ENCODE data around the gene HSFX4.
"Not testable (repeated sequence)": the region's sequence is repeated elsewhere in the genome, so short reads cannot be mapped to it uniquely, and the experiment has no call there.

Gene HSFX4

DNA sequence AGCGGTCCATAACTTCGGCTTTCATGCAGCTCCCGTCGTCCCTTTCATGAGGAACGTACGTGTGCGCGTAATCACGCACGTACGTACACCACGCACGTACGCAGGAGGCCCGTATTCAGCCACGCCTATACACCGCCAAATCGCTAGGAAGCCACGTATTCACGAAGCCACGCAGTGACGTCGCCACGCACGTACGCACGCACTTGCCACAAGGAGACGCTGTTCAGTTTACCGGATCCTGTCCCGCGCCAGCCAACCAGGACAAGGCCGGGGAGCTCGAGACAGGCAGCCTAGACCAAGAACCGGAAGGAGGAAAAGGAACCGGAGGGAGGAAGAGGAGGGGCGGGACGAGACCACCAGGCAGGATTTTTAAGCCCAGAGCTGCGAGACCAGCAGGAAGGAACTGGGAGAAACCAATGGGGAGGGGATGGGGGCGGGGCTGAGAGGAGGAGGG, 9.1 kb downstream of the HSFX4 start, which contains the start of gene EOLA2:
EOLA2 (minus strand) TSS at position 65 of the 454 bp plus-strand sequence. CDS start 4,617 bp downstream, outside the sequence.
- peak; percentile 95 for DNase-seq

DNA sequence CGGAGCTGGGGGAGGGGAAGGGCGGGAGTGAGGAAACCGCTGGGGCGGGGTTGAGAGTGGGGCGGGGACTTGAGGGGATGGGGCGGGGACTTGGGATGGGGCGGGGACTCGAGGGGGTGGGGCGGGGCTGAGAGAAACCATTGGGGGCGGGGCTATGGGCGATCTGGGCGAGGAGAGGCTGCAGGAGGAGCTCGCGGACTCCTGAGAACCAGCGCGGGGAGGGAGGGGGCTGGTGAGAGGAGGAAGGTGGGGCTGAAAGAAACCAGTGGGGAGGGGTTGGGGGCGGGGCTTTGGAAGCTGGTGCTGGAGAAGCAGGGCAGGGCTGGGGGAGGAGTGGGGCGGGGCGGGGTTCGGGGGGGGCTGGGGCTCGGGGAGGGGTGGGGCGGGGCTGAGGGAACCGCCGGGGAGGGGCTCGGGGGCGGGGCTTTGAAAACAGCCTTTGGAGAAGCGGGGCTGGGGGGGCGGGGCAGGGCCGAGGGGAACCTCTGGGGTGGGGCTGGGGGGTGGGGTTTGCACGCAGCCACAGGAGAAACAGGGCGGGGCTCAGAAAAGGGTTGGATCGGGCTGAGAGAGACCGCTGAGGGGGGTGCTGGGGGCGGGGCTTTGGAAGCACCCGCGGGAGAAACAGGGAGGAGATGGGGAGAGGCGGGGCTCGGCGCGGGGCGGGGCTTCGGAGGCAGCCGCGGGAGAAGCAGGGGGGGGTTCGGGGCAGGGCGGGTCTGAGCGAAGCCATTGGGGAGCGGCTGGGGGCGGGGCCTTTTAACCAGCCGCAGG, 9.7 kb downstream of the HSFX4 start:
- DNase-seq: peak; percentile 91

DNA sequence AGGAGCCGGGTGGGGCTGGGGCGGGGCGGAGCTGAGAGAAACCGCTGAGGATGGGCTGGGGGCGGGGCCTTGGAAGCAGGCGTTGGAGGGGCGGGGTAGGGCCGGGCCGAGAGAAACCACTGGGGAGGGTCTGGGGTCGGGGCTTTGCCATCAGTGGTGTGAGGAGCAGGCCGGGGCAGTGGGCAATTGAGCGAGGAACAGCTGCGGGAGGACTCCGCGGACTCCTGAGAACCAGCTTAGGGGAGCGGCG, 10.2 kb downstream of the HSFX4 start:
- DNase-seq: no peak

DNA sequence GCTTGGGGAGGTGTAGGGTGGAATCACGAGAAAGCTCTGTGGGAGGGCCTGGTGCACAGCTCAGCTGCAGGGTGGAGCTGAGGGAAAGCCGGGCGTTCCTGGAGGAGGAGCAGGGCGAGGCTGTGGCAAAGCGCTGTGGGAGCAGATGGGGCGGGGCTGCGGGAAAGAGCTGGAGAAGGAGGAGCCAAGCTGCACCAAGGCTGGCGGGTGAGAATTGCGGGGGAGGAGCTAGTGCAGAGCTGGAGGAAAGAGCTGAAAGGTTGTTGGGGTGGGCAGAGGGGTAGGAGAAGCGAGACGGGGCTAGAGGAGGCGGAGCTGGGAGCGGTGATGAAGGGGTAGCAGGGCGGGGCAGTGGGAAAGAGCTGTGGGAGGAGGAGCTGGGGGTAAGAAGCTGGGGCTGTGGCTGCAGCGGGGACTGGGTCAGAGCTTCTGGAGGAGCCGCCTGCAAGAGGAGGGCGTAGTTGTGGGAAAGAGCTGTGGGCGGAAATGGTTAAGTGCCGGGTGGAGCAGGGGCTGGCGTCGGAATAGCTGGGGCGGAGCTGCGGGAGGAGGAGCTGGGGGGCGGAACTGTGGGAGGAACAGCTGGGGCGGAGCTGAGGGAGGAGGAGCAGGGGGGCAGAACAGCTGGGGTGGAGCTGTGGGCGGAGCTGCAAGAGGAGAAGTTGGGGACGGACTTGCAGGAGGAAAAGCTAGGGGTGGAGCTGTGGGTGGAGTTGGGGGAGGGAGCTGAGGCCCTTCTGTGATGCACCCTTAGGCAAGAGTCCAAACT, 10.7 kb downstream of the HSFX4 start:
- peak; percentile 94 for DNase-seq

DNA sequence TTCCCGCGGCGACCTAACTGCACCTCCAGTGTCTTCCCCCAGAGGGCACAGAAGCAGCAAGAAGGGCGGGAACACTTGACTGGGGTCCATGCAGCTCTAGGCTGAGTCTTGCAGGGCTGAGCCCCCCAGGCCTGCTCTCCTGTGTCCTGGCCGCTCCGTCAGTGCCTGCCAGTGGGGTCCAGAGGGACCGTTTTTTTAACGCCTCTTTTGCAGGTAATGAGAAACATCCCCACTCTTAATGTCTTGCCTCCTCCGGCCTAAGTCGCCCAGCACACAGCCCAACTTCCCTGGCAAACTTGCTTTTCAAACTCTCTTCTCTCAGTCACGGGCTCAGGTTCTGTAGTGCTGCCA, 11.3 kb downstream of the HSFX4 start:
- not testable (repeated sequence) for DNase-seq

DNA sequence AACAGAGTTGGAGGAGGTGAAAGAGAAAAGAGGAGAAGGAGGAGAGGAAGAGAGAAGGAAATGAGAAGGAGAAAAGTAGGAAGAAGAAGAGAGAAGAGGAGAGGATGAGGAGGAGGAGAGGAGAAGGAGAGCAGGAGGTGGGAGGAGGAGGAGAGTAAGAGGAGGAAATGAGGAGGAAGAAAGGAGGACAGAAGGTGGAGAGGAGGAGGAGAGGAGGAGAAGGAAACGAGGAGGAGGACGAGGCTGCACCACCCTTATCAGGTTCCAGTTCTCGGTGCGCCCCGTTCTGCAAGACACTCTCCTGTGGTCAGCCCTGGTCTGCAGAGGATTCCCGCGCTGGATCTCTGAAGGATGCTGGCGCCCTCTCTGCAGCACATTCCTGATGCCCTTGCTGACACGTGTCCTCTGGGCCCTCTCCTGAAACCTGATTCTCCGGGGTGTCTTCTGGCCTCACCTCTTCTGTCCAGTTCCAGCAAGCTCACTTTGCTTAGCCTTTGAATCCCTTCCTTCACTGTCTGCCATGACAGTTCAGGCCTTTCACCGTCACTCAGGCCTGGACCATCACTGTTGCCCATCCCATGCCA, 15.8 kb downstream of the HSFX4 start:
- not testable (repeated sequence) for DNase-seq

DNA sequence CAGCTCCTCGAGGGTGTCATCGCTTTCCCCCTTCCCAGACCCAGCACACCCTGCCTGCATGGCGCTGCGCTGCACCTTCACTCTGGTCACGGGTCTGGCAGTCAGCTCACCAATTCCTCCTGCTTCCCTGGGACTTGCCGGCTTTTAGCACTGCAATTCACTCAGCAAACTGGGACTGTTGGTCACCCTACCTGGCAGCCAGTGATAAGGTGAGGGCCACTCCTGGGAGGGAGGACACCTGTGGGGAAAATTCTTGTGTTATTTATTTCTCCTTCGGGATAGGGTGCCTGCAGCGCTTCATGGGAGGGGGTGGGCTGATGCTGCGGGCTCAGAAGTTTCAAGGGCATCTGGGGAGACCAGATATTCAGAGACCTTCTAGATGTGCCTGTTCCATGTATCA, 16.4 kb downstream of the HSFX4 start:
- DNase-seq: not testable (repeated sequence)

DNA sequence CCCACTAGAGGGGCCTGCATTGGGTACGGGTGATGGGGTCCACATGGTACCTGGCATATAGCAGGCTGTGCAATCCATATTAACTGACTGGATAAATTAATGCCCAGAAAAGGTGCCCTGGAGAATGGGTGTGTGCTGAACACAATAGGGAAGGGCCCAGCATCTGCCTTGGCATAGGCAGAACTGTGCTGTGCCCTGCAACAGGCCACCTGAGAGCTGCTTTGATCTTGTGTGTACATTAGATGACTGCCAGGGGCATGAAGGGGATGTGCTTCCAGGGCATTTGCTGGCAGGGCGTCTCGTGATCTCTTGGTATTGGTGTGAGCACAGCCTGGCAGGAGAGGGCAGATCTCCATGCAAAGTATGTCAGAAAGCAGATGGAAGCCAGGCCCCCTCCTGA, 17.6 kb downstream of the HSFX4 start:
- not testable (repeated sequence) for DNase-seq

DNA sequence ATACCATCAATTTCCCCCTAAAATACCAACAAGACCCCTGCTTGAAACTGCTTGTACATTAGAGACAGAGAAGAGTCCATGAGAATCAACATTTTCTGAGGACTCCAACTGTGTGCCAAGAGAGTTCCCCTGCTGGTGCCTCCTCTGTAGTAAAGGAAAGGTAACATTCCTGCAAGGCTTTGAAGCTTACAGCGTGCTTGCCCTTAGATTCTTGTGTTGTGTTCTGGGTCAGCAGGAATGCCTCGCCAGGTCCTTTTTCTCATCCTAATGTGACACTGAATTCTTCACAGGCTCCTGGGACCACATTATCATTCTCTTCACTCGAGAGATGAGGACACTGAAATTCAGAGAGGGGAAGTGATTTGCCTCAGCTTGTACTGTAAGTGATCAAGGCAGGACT, 18.6 kb downstream of the HSFX4 start:
- no peak for DNase-seq

DNA sequence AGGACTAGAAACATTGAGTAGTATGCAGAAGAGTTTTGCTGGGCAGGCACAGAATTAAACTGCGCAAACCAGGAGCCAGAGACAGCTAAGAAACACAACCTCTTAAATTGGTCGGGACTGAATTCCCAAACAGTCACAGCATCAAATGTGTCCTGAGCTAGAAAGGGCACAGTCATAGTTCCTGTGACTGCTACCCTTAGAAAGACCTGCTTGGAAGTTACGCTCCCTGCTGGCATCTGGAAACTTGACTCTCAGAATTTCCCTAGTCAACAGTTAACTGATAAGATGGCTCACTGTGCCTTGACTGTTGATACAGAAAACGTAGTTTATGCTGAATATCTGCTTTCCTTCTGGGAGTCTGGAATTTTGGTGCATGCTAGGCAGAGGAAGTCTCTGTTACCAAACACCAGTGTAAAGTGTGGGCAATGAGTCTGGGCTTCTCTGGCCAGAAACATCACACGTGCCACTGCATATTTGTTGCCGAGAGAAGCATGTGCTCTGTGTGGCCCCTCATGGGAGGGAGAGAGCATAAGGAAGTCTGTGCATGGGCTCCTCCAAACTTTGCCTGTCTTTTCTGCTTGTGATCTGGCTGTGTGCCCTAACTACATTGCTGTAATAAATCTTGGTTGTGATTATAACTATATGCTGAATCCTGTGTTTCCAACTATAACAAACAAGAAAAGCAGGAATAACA, 20.5 kb downstream of the HSFX4 start:
- DNase-seq: no peak

DNA sequence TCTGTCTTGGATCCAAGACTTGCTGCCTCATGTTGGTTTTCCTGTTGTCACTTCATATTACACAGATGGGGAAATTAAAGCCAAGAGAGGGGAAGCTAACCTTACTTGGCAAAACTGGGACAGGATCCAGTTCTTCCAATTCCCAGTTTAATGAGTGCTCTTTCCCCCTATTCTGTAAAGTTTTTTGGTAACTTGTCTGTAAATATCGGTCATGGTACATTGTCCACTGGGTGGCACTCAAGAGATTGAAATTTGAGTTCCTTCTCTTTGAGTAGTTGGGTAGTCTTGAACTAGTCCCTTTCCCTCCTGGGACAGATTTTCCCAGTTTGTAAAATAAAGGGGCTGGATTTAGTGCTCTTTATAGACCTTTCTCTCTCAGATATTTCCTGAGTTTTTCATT, 21.3 kb downstream of the HSFX4 start:
- peak; percentile 21 for DNase-seq

DNA sequence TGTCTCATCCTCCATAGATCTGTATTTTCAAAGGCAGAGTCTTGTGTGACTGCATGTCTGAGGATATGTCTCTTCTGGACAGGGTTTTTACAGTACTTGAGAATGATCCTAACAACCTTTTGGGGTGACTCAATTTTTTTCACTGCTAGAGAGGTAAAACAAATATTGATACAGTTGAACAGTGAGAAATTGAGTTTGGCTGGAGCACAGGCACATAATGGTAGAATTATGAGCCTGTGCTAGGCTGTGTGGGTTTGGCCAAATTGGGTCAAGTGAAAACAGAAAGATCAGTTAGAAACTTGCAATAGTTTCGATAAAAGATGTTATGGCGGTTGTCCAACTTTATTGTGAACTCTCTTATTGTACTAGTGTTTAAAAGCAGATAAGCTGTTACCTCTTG, 32.2 kb downstream of the HSFX4 start:
- DNase-seq: no peak

DNA sequence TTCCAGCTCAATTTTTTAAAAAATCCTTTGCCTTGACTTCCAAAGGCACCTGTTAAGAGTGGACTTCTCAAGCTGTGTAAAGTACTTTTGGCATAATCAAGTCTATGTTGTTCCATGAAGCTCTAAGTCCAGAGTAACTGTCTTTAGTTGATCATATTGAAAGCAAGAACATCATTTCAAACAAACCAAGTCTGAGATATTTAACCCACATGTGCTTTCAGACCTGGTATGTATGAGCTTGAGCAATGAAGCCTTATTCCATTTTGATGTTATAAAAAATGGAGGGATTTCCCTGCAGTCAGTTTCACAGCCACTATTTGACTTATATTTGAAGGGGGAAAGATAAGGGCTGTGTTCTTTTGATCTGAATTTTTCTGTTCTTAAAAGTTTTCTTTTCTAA, 32.6 kb downstream of the HSFX4 start:
- DNase-seq: no peak

DNA sequence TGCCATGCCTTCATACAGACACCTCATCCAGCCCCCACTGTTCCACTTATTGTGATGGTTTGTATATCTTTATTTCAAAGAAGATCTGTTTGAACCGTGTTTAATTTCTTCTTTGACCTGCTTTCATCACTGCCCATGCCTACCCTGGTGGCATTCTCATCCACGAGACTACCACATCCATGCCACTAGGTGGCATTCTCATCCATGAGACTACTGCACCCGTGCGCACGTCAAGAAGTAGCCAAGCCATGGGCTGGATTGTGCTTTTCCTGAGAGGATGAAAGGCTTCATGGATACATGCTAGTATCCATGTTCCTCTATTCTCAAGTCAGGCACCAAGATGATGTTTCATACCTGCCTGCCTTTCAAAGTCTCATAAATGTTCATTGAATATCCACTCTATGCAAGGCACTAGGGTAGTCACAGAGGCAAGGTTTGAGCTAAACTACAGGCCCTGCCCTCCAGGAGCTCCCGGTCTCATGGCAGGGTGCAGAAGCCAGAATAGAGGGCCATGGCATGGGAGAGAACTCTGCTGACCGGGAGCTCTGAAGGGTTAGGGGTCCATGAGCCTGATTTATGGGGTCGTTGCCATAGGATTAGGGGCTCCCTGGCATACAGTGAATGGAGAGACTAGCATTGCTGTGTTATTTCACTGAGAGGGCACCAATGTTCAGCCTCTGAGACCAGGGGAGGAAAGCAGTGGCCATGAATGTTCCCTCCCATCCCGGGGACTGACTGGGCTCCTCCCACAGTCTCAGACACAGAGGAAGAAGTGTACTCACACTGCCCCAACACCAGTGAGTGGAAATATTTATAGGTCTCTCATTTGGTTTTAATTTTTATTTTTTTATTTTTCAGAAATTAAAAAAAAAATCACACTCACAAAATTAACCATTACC, 33.7 kb downstream of the HSFX4 start:
- peak; percentile 57 for DNase-seq

DNA sequence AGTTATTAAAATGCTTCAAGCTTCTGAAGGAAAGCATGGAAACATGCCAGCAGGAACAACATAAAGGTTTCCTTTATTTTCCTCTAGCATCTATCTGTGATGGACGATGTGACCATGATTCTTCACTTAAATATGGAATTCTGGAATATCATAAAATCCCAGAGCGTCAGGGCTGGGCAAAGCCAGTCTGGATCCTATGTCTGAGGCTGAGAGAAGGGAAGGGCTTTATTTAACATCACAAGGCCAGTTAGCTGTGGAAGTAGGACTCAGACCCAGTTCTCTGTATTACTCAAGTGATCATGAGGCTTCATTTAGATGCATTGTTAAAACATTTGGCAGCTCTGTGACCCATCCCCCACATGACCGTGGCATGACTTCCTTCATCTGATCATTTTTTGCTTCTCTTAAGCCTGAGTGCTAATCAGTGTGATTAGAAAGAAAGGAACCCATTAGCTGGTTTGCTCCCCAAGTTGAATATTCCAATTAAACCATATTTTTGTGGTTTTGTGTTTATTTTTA, 49.8 kb downstream of the HSFX4 start:
- DNase-seq: no peak

All from activated CD4-positive, alpha-beta T cell treated with anti-CD3 and anti-CD28 coated beads, Interleukin-10, Interleukin-2, amounts not matched to agents 100 ng/mL and 50 ng/mL, durations not matched to agents 16 hours and 8 hours (primary cell).